Heart right ventricle (tissue), 16 donors: ENCODE data around the gene NR5A2. TPM values are rescaled to one million over a fixed set of nuclear protein-coding genes. Genes with fewer than 3 reads are reported as not detected.

Experiments
- ATAC-seq, 8 donors: fragments of 200-7000 bp; cut with Tn5 transposase; one replicate each; pipeline ENCODE4 v1.9.1; 2020; ENCODE audit warnings: mild to moderate bottlenecking in 8 of 8, moderate library complexity in 8 of 8, moderate number of reproducible peaks in 1 of 8
- DNase-seq, 2 donors: peaks; one replicate each; pipeline ENCODE4 v3.0.0-alpha.2; 2020
- H3K27ac ChIP-seq, 10 donors: fragments of 200-600 bp; sonication (generic) in 2 of 10; one replicate each; pipeline versions ENCODE4 v1.5.0 to v1.8.0; 2020 to 2022; ENCODE audit warnings: mild to moderate bottlenecking in 3 of 10
- H3K27me3 ChIP-seq, 7 donors: fragments of 200-600 bp; one replicate each; pipeline ENCODE4 v1.8.0; 2021 to 2022; ENCODE audit warnings: mild to moderate bottlenecking in 2 of 7
- H3K36me3 ChIP-seq, 9 donors: fragments of 200-600 bp; sonication (generic) in 1 of 9; one replicate each; pipeline versions ENCODE4 v1.5.0 to v1.8.0; 2020 to 2022; ENCODE audit warnings: mild to moderate bottlenecking in 2 of 9
- H3K4me1 ChIP-seq, 9 donors: fragments of 200-600 bp; sonication (generic) in 1 of 9; one replicate each; pipeline versions ENCODE4 v1.5.0 to v1.8.0; 2020 to 2022; ENCODE audit warnings: mild to moderate bottlenecking in 4 of 9
- H3K4me3 ChIP-seq, 10 donors: fragments of 200-600 bp; sonication (generic) in 2 of 10; one replicate each; pipeline versions ENCODE4 v1.5.0 to v1.8.0; 2020 to 2022; ENCODE audit warnings: mild to moderate bottlenecking in 7 of 10, moderate library complexity in 2 of 10
- H3K9me3 ChIP-seq, 11 donors: fragments of 200-600 bp in 10 of 11; sonication (generic) in 2 of 11; one replicate each; pipeline versions ENCODE4 v1.5.0 to v1.8.0; 2013 to 2022; ENCODE audit warnings: mild to moderate bottlenecking in 2 of 11, control low read depth in 1 of 11, moderate library complexity in 1 of 11
- CTCF ChIP-seq, 9 donors: fragments of 200-600 bp; sonication (generic) in 2 of 9; IDR thresholded peaks; one replicate each; pipeline versions ENCODE4 v1.5.0 to v1.8.0; 2021 to 2022; ENCODE audit warnings: antibody characterized with exemption in 9 of 9, mild to moderate bottlenecking in 5 of 9, moderate library complexity in 1 of 9
- WGBS, 2 donors: extraction: QIAGEN DNeasy Blood & Tissue Kit; methylation state at CpG; one replicate each; pipeline ENCODE4 v1.1.7; 2013; ENCODE audit warnings: inconsistent platforms in 1 of 2; 5-methylcytosine and 5-hydroxymethylcytosine counted together
- intact Hi-C, 10 donors: fragments of 100-400 bp; cut with DNase I; formaldehyde crosslinking; loops; one replicate each; pipeline versions ENCODE4 v1.11.1 to v1.14.2; 2022
- polyA plus RNA-seq, 2 donors: library from polyadenylated mRNA; stranded (reverse); fragments of 200-250 nt; gene quantifications; one replicate each; pipeline ENCODE4 v1.2.3, GENCODE V29; 2013
- total RNA-seq, 10 donors: library from RNA; stranded (reverse); fragmentation: NEBNext Ultra II Directional in 3 of 10; extraction: Animal tissue kit (Norgen Biotek cat#: 25700) in 3 of 10; gene quantifications; one replicate each; pipeline versions ENCODE4 v1.2.1 to v1.2.4, GENCODE V29; 2021 to 2023
- donor health status: Arrhythmogenic right ventricular cardiomyopathy.
- donor health status: ischemic (EF 13 %, LVEDD 7.1; RV severe dilation, severe dysfunction).
- donor health status: healthy with polysubstance abuse.
- donor health status: DM: no; HTN: yes; CAD: no.
- donor health status: DM: no; HTN: no; CAD: no.
- donor health status: ischemic (EF 25% LVEDD 6.9; RV normal size, moderate dysfunction).
- donor health status: ischemic (EF 25% LVEDD 5.7; RV mildly dilated, moderate dysfunction).
- donor health status: healthy.
- donor health status: DM: yes; HTN: yes; CAD: no.
- donor health status: Ischemic cardiomyopathy.
- donor health status: ischemic (EF 35%, LVEDD 5.7; RV mildly dilated, moderate dysfunction).
- donor health status: nonischemic (EF 11% LVEDD 7.7; RV severe dilation, severe dysfunction).
- donor health status: DM: yes; HTN: yes; CAD: no.
- donor health status: PGD.
- donor health status: ischemic (EF 29% LVEDD 5.4; RV normal size, mild dysfunction).
- donor health status: nonischemic (EF 23%, LVEDD 6.1; RV moderate dilation, normal function).

The NR5A2 gene
- total and polyA plus RNA-seq, 12 donors: 0.52 to 1.9 (median 1.3) TPM

GRCh38 chr1:200143347-200143746 lies 115.8 kb downstream of the NR5A2 start:
- H3K4me1 ChIP-seq: peaks cover 0 to 5% (median 0%) of the 10 kb centered on the region in 9 donors
- ATAC-seq: no peak
- DNase-seq: no peak
- WGBS, 2 donors: 81 to 88% methylated on average over 6 of the region's 6 CpGs
- intact Hi-C loops: loop anchor here in 1 of 10 donors (10.0 kb wide), 1 partner anchor 131 kb away; no protein-coding TSS in a partner anchor
- no peak for TF ChIP-seq CTCF (IDR thresholded peaks at IDR 0.05)
- no peaks in the 10 kb centered on the region for H3K36me3 ChIP-seq
- H3K4me3 ChIP-seq: no peak overlapping the region
- H3K27me3 ChIP-seq: no peaks in the 10 kb centered on the region
- no peaks in the 10 kb centered on the region for H3K9me3 ChIP-seq
- H3K27ac ChIP-seq: no peak overlapping the region

- Histone ChIP-seq H3K9me3 (no peaks in the 10 kb centered on the region), H3K4me1 (no peaks in the 10 kb centered on the region), H3K27ac (no peak overlapping the region), H3K27me3 (no peaks in the 10 kb centered on the region), H3K4me3 (no peak overlapping the region), H3K36me3 (no peaks in the 10 kb centered on the region)
- no peak for ATAC-seq
- DNase-seq: no peak
- intact Hi-C loops: loop anchor here in 1 of 10 donors (10.0 kb wide), 1 partner anchor 129 kb away; no protein-coding TSS in a partner anchor
- TF ChIP-seq CTCF (IDR thresholded peaks at IDR 0.05): no peak
- 51 to 52% methylated on average over 1 of the region's 1 CpG for WGBS, 2 donors
Measured at GRCh38 chr1:200146100-200146499, 118.6 kb downstream of the NR5A2 start.

- H3K27ac ChIP-seq: no peak overlapping the region
- TF ChIP-seq CTCF (IDR thresholded peaks at IDR 0.05): no peak
- no peak overlapping the region for H3K4me3 ChIP-seq
- DNase-seq (no peak), ATAC-seq (no peak)
- intact Hi-C loops: loop anchor here in 1 of 10 donors (10.0 kb wide), 1 partner anchor 128 kb away; no protein-coding TSS in a partner anchor
- no peaks in the 10 kb centered on the region for H3K9me3 ChIP-seq
- no peaks in the 10 kb centered on the region for H3K36me3 ChIP-seq
- peaks cover 0 to 4% (median 0%) of the 10 kb centered on the region in 9 donors for H3K4me1 ChIP-seq
- no peaks in the 10 kb centered on the region for H3K27me3 ChIP-seq
- WGBS, 2 donors: 92 to 93% methylated on average over 13 of the region's 13 CpGs
Measured at GRCh38 chr1:200147094-200147493, 119.6 kb downstream of the NR5A2 start.

GRCh38 chr1:200147742-200148141 lies 120.2 kb downstream of the NR5A2 start:
- Histone ChIP-seq H3K36me3 (no peaks in the 10 kb centered on the region), H3K27me3 (no peaks in the 10 kb centered on the region), H3K9me3 (no peaks in the 10 kb centered on the region), H3K4me1 (peaks cover 0 to 10% (median 0%) of the 10 kb centered on the region in 9 donors), H3K4me3 (no peak overlapping the region), H3K27ac (no peak overlapping the region)
- no peak for TF ChIP-seq CTCF (IDR thresholded peaks at IDR 0.05)
- DNase-seq (no peak), ATAC-seq (peak in 1 of 8 donors; percentile 17)
- intact Hi-C loops: loop anchor here in 2 of 10 donors (2.0 to 10.0 kb wide), 2 partner anchors 77 to 127 kb away; no protein-coding TSS in a partner anchor
- WGBS, 2 donors: 98 to 99% methylated on average over 39 to 40 of the region's 40 CpGs
